AG04449 (cell line): Measurements from ENCODE around the gene GCC2.
"Not testable (repeated sequence)": the region's sequence is repeated elsewhere in the genome, so short reads cannot be mapped to it uniquely, and the experiment has no call there.

Experiments used
- CTCF ChIA-PET: fragments of 350-600 bp; formaldehyde crosslinking; extraction: SDS; loops from one replicate; lab custom pipeline; 2021; ENCODE audit warnings: antibody characterized with exemption; lab: Yijun Ruan, JAX
- POLR2A ChIA-PET: fragments of 400-600, 350-600 bp; formaldehyde crosslinking; extraction: SDS; loops from one replicate; lab custom pipeline; 2020; ENCODE audit warnings: antibody characterized with exemption, inconsistent platforms; lab: Yijun Ruan, JAX
- DNase-seq: peaks from one replicate; pipeline ENCODE4 v3.0.0-alpha.2; 2010; ENCODE audit warnings: low read depth, low spot score
- H3K4me3 ChIP-seq: 2 replicates; pipeline ENCODE4 v1.5.1; 2011; ENCODE audit warnings: low read depth, mild to moderate bottlenecking, control low read depth, low read length
- TF ChIP-seq, protein P1 (sequence below): IDR thresholded peaks from one replicate; pipeline ENCODE4 v1.5.1; 2011; ENCODE audit warnings: mild to moderate bottlenecking, moderate library complexity, low read length, control low read depth, inconsistent platforms; ENCODE audit not compliant: insufficient read depth; ENCODE audit errors: missing control alignments

Gene GCC2

DNA sequence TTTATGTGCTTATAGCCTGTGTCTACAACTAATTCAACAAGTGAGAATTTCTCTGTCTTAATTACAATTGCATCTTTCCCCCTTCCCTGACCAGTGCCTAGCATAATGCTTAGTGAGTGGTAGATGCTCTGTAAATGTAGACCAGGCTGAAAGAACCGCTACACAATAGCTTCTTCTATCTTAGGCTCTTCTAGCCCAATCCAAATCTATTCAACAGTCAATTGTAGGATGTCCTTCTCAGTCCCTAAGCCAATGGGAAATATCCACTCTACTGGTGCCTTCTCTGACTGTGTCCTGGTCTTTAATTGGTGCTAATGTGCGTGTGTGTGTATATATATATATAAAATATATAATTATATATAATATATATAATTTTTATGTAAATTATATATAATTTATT lies 34.1 kb upstream of the GCC2 start:
- CTCF ChIA-PET = no interaction called here
- DNase-seq = no peak

GRCh38 chr2:108417254-108417653 lies 31.8 kb upstream of the GCC2 start:
- DNase-seq = no peak
- POLR2A ChIA-PET = no interaction called here
- TF ChIP-seq, protein P1, sequence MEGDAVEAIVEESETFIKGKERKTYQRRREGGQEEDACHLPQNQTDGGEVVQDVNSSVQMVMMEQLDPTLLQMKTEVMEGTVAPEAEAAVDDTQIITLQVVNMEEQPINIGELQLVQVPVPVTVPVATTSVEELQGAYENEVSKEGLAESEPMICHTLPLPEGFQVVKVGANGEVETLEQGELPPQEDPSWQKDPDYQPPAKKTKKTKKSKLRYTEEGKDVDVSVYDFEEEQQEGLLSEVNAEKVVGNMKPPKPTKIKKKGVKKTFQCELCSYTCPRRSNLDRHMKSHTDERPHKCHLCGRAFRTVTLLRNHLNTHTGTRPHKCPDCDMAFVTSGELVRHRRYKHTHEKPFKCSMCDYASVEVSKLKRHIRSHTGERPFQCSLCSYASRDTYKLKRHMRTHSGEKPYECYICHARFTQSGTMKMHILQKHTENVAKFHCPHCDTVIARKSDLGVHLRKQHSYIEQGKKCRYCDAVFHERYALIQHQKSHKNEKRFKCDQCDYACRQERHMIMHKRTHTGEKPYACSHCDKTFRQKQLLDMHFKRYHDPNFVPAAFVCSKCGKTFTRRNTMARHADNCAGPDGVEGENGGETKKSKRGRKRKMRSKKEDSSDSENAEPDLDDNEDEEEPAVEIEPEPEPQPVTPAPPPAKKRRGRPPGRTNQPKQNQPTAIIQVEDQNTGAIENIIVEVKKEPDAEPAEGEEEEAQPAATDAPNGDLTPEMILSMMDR = no peak
- no peak overlapping the region for H3K4me3 ChIP-seq
- CTCF ChIA-PET = no interaction called here

More for the DNA sequence above, 34.1 kb upstream of the GCC2 start:
- no peak overlapping the region for H3K4me3 ChIP-seq
- POLR2A ChIA-PET = no interaction called here
- TF ChIP-seq, protein P1 = no peak

DNA sequence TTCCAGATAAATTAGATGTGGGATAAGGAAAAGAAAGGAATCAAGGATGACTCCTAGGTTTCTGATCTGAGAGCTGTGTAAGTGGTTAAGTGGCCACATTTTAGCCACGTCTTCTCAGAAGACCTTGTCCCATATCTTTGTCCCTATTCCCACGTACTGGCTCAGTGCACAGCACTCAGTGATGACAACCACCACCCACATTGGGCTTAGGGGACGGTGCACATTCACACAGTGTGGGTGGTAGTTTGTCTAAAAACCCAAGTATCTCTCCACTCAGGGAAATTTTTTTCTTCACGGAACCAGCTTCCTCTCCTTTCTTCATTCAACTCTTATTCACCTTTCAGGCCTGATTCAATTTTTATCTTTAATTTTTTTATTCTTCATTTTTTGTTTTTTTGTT lies 30.6 kb upstream of the GCC2 start:
- no peak overlapping the region for H3K4me3 ChIP-seq
- ChIA-PET POLR2A (no interaction called here), CTCF (no interaction called here)
- DNase-seq = no peak
- TF ChIP-seq, protein P1 = no peak

DNA sequence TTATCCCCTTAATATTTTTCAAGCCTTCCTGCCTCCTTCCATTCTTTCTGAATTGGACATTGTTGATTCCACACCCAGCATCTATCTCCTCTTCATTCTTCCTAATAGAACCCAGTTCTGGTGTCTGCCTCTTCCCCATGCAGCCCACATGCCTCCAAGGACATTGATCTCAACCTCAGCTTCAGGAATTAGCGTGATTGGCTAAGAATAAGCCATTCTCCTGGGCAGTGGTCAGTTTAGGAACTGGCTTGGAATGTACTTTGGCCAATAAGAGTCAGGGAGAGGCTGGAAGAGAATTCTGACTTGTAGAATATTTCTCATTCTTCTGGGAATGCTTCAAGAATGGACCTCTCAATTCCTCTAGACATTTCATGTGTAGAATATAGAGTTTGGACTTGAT lies 25.9 kb upstream of the GCC2 start:
- TF ChIP-seq, protein P1 = no peak
- ChIA-PET POLR2A (no interaction called here), CTCF (no interaction called here)
- no peak for DNase-seq
- no peak overlapping the region for H3K4me3 ChIP-seq

DNA sequence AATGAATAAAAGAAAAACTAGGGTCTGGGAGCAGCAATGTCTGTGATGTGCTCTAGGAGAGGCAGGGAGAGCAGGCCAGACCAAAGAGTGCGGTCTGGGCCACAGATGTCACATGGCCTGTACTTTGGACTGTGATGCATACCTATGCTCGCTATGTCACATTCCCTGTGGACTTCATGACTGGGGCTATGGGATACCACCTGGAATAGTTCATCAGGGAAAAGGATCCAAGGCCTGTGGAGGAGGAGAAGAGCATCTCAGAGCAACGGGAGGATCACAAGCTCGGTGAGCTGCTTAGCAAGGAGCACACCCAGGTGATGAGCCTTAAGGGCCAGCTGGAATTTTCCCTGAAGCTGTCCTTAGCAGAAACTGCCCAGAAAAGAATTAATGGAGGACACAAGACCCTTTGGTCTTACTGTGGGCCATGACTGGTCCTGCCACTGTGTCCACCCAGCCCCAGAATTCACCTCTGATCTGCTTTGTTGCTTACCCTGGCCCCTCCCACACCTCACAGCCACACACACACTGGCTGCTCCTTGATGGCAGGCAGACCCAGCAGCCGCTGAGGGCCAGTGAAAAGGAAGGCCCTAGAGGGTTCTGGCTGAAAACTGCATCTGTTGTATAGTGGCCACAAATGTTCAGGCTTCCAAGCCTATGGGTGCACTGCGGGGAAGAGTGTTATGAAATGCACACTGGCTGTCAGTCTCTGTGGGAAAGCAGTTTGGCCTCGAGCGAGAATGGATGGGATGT lies 25.3 kb upstream of the GCC2 start:
- no peak for DNase-seq
- CTCF ChIA-PET = no interaction called here
- POLR2A ChIA-PET = no interaction called here
- TF ChIP-seq, protein P1 = no peak
- no peak overlapping the region for H3K4me3 ChIP-seq

- ChIA-PET POLR2A (interaction anchor here (0.5 to 0.9 kb wide), 2 partner anchors 20 to 23 kb away, joined by 4 read pairs; partner anchors contain the start of gene GCC2), CTCF (interaction anchor here (1.4 kb wide), 1 partner anchor 156 kb away, joined by 4 read pairs; no protein-coding TSS in a partner anchor)
- H3K4me3 ChIP-seq = no peak overlapping the region
- DNase-seq = no peak
- TF ChIP-seq, protein P1 = no peak
Observed at GRCh38 chr2:108428286-108429009, 20.6 kb upstream of the GCC2 start.

DNA sequence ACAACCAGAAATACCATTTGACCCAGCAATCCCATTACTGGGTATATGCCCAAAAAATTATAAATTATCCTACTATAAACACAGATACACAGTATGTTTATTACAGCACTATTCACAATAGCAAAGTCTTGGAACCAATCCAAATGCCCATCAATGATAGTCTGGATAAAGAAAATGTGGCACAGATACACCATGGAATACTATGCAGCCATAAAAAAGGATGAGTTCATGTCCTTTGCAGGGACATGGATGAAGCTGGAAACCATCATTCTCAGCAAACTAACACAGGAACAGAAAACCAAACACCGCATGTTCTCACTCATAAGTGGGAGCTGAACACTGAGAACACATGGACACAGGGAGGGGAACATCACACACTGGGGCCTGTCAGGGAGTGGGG lies 13.4 kb upstream of the GCC2 start:
- POLR2A ChIA-PET, H3K4me3 ChIP-seq, DNase-seq, CTCF ChIA-PET: not testable (repeated sequence)
